ENCODE data around the gene DHX16. TPM values are rescaled to one million over a fixed set of nuclear protein-coding genes. Genes with fewer than 3 reads are reported as not detected.
A peak's percentile ranks its signal among the peaks of the same experiment; 100 is the strongest.
"Not testable (repeated sequence)": the region's sequence is repeated elsewhere in the genome, so short reads cannot be mapped to it uniquely, and the experiment has no call there.

DHX16 gene
- total RNA-seq: 10 to 100 TPM; 34.5 to 36.7 TPM

- ChIA-PET POLR2A (interaction anchor here (0.6 to 1.0 kb wide), 4 partner anchors 45 to 59 kb away, joined by 3 to 5 read pairs (median 4); partner anchors contain the start of genes MDC1, MRPS18B and PPP1R10), CTCF (interaction anchor here (0.5 to 2.8 kb wide), 19 partner anchors 17 to 461 kb away, joined by 3 to 22 read pairs (median 4); partner anchors contain the start of genes ATAT1, C6orf136 and MRPS18B)
- intact Hi-C loops (cut with DNase I, micrococcal nuclease): loop anchor here (1.0 to 2.0 kb wide), 7 partner anchors 25 to 190 kb away; partner anchors contain the start of genes ATAT1 (in 2 of the 2), C6orf136 (in 1 of the 2), HLA-E (in 1 of the 2) and MRPS18B (in 1 of the 2)
- Mint-ChIP-seq H3K27me3 (no peaks in the 10 kb centered on the region), H3K4me1 (peaks cover 27% of the 10 kb centered on the region), H3K4me3 (peak within 1 kb of the TSS; percentile 82), H3K36me3 (ENCODE audit: low read depth) (peaks cover 31% of the 10 kb centered on the region), H3K27ac (peak within 1 kb of the TSS; percentile 83), H3K9me3 (ENCODE audit: low read depth) (no peaks in the 10 kb centered on the region)
- DNase-seq (peak; percentile 93), ATAC-seq (peak; percentile 83)
These were observed at the start of gene DHX16 for GRCh38 chr6:30672445-30673253. TSS of gene DHX16 (minus strand) at chr6:30673006. CDS start at chr6:30672841, 165 bp downstream.

DNA sequence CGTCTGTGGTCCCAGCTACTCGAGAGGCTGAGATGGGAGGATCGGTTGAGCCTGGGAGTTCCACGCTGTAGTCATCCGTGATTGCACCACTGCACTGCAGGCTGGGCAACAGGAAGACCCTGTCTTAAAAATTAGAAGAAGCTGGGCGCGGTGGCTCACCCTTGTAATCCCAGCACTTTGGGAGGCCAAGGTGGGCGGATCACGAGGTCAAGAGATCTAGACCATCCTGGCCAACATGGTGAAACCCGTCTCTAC is 49.1 kb upstream of the DHX16 start:
- H3K9me3 Mint-ChIP-seq (ENCODE audit: low read depth); H3K27me3 Mint-ChIP-seq; ATAC-seq: not testable (repeated sequence)
- POLR2A ChIA-PET: interaction anchor here (0.6 to 2.7 kb wide), 7 partner anchors 9 to 106 kb away, joined by 3 to 20 read pairs (median 8); no protein-coding TSS in a partner anchor
- Mint-ChIP-seq H3K36me3 (ENCODE audit: low read depth) (peaks cover 65% of the 10 kb centered on the region), H3K4me3 (peak overlapping the region; percentile 98), H3K27ac (peak overlapping the region; percentile 92), H3K4me1 (peaks cover 46% of the 10 kb centered on the region)
- DNase-seq: peak; percentile 35
- intact Hi-C loops (cut with DNase I, micrococcal nuclease): loop anchor here (1.0 to 5.0 kb wide), 4 partner anchors 43 to 680 kb away; partner anchors contain the start of gene MICA (in 1 of the 2)
- CTCF ChIA-PET: interaction anchor here (0.7 to 4.7 kb wide), 24 partner anchors 8 to 232 kb away, joined by 3 to 97 read pairs (median 4); partner anchors contain the start of genes ATAT1, DHX16, MRPS18B and PPP1R10

DNA sequence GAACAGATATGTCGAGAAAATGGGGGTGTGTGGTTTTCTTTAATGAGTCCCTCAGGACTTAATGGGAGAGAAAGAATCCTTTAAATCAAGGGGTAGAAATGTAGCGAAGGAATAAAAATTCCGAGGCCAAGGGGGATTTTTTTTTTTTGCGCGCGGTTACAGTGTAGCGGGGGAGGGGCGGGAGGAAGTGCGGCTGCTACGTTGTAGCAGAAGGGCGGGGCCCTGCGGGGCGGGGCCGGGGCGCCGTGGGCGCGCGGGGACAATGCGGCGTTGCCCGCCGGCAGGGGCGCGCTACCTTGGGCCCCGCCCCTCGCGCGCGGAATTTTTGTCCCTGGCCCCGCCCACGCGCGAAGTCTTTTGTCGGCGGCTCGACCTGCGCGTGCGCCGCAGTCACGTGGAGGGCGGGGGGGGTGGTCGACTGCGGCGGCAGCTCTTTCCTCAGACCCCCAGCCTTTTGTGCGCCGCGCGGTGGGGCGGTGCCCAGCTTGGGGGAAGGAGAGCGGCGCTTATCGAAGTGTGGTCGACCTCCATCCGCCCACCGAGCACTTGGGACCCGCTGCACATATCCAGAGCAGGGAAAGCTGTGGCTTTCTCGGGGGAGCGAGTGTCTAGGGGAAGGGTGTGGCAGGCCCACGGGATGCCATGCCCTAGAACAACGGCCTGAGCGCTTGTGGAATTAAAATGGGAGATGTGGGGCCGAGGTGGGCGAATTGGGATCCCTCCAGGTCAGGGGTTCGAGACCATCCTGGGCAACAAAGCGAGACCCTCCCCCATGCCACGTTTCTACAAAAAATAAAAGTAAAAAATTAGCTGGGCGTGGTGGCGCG is 48.6 kb upstream of the DHX16 start:
- peak; percentile 13 for ATAC-seq
- intact Hi-C loops (cut with DNase I, micrococcal nuclease): loop anchor here (1.0 to 5.0 kb wide), 16 partner anchors 13 to 681 kb away; partner anchors contain the start of genes FLOT1 (in 2 of the 2), MRPS18B (in 2 of the 2), PPP1R10 (in 2 of the 2) and ABCF1 (in 1 of the 2)
- POLR2A ChIA-PET: interaction anchor here (0.6 to 2.7 kb wide), 7 partner anchors 9 to 106 kb away, joined by 3 to 20 read pairs (median 8); partner anchors contain the start of gene IER3
- peak; percentile 98 for DNase-seq
- peak overlapping the region; percentile 98 for H3K4me3 Mint-ChIP-seq
- CTCF ChIA-PET: interaction anchor here (0.6 to 4.7 kb wide), 19 partner anchors 10 to 231 kb away, joined by 3 to 97 read pairs (median 4); partner anchors contain the start of genes DHX16, MRPS18B and PPP1R10
- H3K4me1 Mint-ChIP-seq: peaks cover 50% of the 10 kb centered on the region
- H3K27me3 Mint-ChIP-seq: no peaks in the 10 kb centered on the region
- peak overlapping the region; percentile 95 for H3K27ac Mint-ChIP-seq
- peaks cover 67% of the 10 kb centered on the region for H3K36me3 Mint-ChIP-seq (ENCODE audit: low read depth)
- no peaks in the 10 kb centered on the region for H3K9me3 Mint-ChIP-seq (ENCODE audit: low read depth)

- ATAC-seq (no peak), DNase-seq (peak; percentile 82)
- CTCF ChIA-PET: interaction anchor here (0.6 to 4.7 kb wide), 9 partner anchors 10 to 108 kb away, joined by 3 to 97 read pairs (median 8); partner anchors contain the start of gene DHX16
- Mint-ChIP-seq H3K27ac (peak overlapping the region; percentile 95), H3K9me3 (ENCODE audit: low read depth) (no peaks in the 10 kb centered on the region), H3K4me1 (peaks cover 55% of the 10 kb centered on the region), H3K27me3 (no peaks in the 10 kb centered on the region), H3K4me3 (peak overlapping the region; percentile 98), H3K36me3 (ENCODE audit: low read depth) (peaks cover 68% of the 10 kb centered on the region)
- intact Hi-C loops (cut with DNase I, micrococcal nuclease): loop anchor here (1.0 to 5.0 kb wide), 14 partner anchors 14 to 682 kb away; partner anchors contain the start of genes FLOT1 (in 2 of the 2), MRPS18B (in 2 of the 2), PPP1R10 (in 2 of the 2) and ABCF1 (in 1 of the 2)
- POLR2A ChIA-PET: interaction anchor here (0.6 to 2.7 kb wide), 6 partner anchors 10 to 42 kb away, joined by 3 to 20 read pairs (median 10); partner anchors contain the start of gene IER3
These were observed 48.0 kb upstream of the DHX16 start for GRCh38 chr6:30720738-30721197.

DNA sequence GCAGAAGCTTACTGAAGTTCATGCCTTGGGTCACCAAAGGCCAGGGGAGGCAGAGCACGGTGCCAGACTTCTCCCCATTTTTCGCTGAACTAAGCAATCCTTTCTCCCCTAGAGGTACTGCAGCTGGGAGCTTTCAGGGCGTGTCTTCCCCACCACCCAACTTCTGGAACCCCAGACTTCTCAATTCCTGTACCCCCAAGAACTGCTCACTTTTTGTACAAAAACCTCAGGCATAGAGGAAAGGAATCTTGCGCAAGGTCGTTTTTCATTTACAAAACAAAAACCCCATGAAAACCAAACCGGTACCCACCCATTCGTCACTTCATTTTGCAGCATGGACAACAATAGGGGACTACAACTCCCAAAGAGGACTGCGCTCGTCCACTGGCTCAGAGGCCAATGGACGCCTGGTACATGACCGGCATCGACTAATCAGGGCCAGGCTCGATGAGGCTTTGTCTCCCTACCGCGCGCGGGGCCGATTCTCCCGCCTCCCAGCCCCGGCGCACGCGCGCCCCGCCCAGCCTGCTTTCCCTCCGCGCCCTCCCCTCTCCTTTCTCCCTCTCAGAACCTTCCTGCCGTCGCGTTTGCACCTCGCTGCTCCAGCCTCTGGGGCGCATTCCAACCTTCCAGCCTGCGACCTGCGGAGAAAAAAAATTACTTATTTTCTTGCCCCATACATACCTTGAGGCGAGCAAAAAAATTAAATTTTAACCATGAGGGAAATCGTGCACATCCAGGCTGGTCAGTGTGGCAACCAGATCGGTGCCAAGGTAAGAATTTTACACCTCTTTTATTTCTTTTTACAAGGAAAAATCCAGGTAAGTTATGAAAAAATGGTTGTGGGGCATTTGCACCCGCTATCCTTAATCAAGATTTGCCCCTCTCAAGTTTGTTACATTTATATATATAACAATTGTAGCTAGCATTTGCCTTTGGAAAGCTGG is 47.3 kb upstream of the DHX16 start, which contains the start of gene TUBB:
TUBB (plus strand) TSS at position 562 of the 947 bp plus-strand sequence; CDS start at position 717, 155 bp downstream.
- no peaks in the 10 kb centered on the region for H3K27me3 Mint-ChIP-seq
- intact Hi-C loops (cut with DNase I, micrococcal nuclease): loop anchor here (2.0 to 10.0 kb wide), 8 partner anchors 15 to 682 kb away; partner anchors contain the start of genes C6orf136 (in 1 of the 2), CCHCR1 (in 1 of the 2), FLOT1 (in 1 of the 2) and MICA (in 1 of the 2)
- POLR2A ChIA-PET: interaction anchor here (1.1 to 2.3 kb wide), 3 partner anchors 11 to 38 kb away, joined by 5 to 20 read pairs (median 11); no protein-coding TSS in a partner anchor
- H3K9me3 Mint-ChIP-seq (ENCODE audit: low read depth): no peaks in the 10 kb centered on the region
- H3K27ac Mint-ChIP-seq: peak within 1 kb of the TSS; percentile 95
- H3K4me3 Mint-ChIP-seq: peak within 1 kb of the TSS; percentile 98
- DNase-seq: peak; percentile 98
- peaks cover 68% of the 10 kb centered on the region for H3K36me3 Mint-ChIP-seq (ENCODE audit: low read depth)
- H3K4me1 Mint-ChIP-seq: peaks cover 58% of the 10 kb centered on the region
- ATAC-seq: peak; percentile 74
- CTCF ChIA-PET: interaction anchor here (0.8 to 4.2 kb wide), 6 partner anchors 9 to 68 kb away, joined by 3 to 22 read pairs (median 5); partner anchors contain the start of gene DHX16

- Mint-ChIP-seq H3K27me3 (no peaks in the 10 kb centered on the region), H3K27ac (peak overlapping the region; percentile 95), H3K9me3 (ENCODE audit: low read depth) (no peaks in the 10 kb centered on the region), H3K4me1 (peaks cover 57% of the 10 kb centered on the region), H3K36me3 (ENCODE audit: low read depth) (peaks cover 68% of the 10 kb centered on the region), H3K4me3 (peak overlapping the region; percentile 98)
- no peak for ATAC-seq
- intact Hi-C loops (cut with DNase I, micrococcal nuclease): loop anchor here in 1 of 2 experiments (10.0 kb wide), 1 partner anchor 435 kb away; the partner anchor contains the start of genes CCHCR1 and TCF19
- ChIA-PET CTCF (interaction anchor here (0.8 to 2.1 kb wide), 6 partner anchors 8 to 106 kb away, joined by 3 to 12 read pairs (median 4); no protein-coding TSS in a partner anchor), POLR2A (interaction anchor here (0.7 kb wide), 1 partner anchor 18 kb away, joined by 3 read pairs; no protein-coding TSS in a partner anchor)
- no peak for DNase-seq
These were observed 46.5 kb upstream of the DHX16 start for GRCh38 chr6:30719356-30719755.

DNA sequence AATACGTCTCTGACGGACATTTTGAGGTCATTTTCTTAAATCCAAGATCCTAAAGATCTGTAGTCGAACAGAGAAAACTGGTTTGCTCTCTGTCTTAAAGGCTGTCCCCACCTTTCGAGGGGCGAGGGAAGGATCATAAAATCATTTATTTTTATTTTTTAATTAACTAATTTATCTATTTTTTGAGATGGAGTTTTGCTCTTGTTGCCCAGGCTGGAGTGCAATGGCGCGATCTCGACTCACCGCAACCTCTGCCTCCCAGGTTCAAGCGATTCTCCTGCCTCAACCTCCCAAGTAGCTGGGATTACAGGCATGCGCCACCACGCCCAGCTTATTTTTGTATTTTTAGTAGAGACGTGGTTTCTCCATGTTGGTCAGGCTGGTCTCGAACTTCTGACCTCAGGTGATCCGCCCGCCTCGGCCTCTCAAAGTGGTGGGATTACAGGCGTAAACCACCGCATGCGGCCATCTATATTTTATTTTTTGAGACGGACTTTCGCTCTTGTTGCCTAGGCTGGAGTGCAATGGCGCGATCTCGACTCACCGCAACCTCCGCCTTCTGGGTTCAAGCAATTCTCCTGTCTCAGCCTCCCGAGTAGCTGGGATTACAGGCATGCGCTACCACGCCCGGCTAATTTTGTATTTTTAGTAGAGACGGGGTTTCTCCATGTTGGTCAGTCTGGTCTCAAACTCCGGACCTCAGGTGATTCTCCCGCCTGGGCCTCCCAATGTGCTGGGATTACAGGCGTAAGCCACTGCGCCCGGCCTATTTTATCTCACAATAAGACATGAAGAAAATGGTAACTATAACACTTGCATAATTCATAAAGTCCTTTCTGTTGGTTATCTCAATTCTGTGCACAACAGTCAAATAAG is 45.3 kb upstream of the DHX16 start:
- peak overlapping the region; percentile 97 for H3K27ac Mint-ChIP-seq
- intact Hi-C loops (cut with DNase I, micrococcal nuclease): loop anchor here (1.0 to 10.0 kb wide), 11 partner anchors 27 to 437 kb away; partner anchors contain the start of genes MRPS18B (in 2 of the 2), PPP1R10 (in 2 of the 2), ABCF1 (in 1 of the 2) and C6orf136 (in 1 of the 2)
- H3K27me3 Mint-ChIP-seq; H3K9me3 Mint-ChIP-seq (ENCODE audit: low read depth); ATAC-seq; DNase-seq: not testable (repeated sequence)
- ChIA-PET POLR2A (interaction anchor here (0.5 to 1.8 kb wide), 12 partner anchors 13 to 459 kb away, joined by 3 to 20 read pairs (median 5); partner anchors contain the start of genes ABCF1, DHX16 and NRM), CTCF (interaction anchor here (0.6 to 2.1 kb wide), 13 partner anchors 13 to 369 kb away, joined by 3 to 13 read pairs (median 5); no protein-coding TSS in a partner anchor)
- peak overlapping the region; percentile 98 for H3K4me3 Mint-ChIP-seq
- H3K4me1 Mint-ChIP-seq: peaks cover 44% of the 10 kb centered on the region
- peaks cover 61% of the 10 kb centered on the region for H3K36me3 Mint-ChIP-seq (ENCODE audit: low read depth)

DNA sequence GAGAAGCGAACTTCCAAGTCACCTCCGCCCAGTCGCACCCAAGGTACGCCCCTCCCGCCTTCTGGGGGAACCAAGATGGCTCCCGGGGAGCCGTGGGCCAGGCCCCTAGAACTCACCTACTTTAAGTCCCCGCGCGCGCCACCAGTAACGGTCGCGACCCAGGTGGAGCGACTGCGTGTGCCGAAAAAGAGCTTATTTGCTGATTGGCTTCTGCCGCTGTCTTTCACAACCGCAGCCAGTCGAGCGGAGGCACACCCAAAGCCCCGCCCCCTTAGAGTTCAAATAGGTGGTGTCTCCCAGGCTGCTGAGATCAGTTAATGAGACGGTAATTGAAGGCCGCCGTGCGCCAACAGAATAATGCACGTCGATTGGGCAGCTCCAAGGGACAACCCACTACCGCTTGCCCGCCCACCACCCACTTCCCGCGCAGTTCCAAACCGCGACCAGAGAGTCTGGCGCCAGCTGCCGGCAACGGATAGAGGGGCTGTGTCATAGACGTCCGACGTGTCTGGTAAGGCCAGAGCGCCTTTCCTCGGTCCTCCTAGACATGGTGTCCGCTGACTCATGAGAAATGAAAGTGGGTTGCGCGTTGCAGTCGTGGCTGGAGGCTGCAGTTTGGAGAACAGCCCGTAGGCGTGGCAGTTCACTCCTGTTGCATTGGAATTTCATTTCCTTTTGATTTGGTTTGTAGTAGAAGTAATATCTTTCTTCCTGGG is 44.5 kb upstream of the DHX16 start, which contains the start of gene MDC1:
MDC1 (minus strand) TSS at position 153 of the 716 bp plus-strand sequence. CDS start 2,106 bp downstream, outside the sequence.
- Mint-ChIP-seq H3K4me1 (peaks cover 42% of the 10 kb centered on the region), H3K27ac (peak within 1 kb of the TSS; percentile 99), H3K27me3 (no peaks in the 10 kb centered on the region), H3K36me3 (ENCODE audit: low read depth) (peaks cover 61% of the 10 kb centered on the region), H3K9me3 (ENCODE audit: low read depth) (no peaks in the 10 kb centered on the region), H3K4me3 (peak within 1 kb of the TSS; percentile 98)
- CTCF ChIA-PET: interaction anchor here (0.6 to 2.1 kb wide), 13 partner anchors 12 to 370 kb away, joined by 3 to 13 read pairs (median 5); no protein-coding TSS in a partner anchor
- ATAC-seq (peak; percentile 78), DNase-seq (peak; percentile 100)
- intact Hi-C loops (cut with DNase I, micrococcal nuclease): loop anchor here (1.0 to 10.0 kb wide), 11 partner anchors 26 to 438 kb away; partner anchors contain the start of genes MRPS18B (in 2 of the 2), PPP1R10 (in 2 of the 2), ABCF1 (in 1 of the 2) and C6orf136 (in 1 of the 2)
- POLR2A ChIA-PET: interaction anchor here (0.5 to 1.8 kb wide), 22 partner anchors 9 to 637 kb away, joined by 3 to 20 read pairs (median 4); partner anchors contain the start of genes ABCF1, DHX16, IER3 and MRPS18B

All from activated CD4-positive, alpha-beta T cell treated with anti-CD3 and anti-CD28 coated beads for 36 hours (primary cell).